OCI-LY7 (cell line): ENCODE measurements around the gene IDH3B.

Source experiments
- CTCF ChIP-seq: fragments of 200-600 bp; sonication (generic); conservative IDR thresholded peaks from 2 replicates; pipeline ENCODE4 v1.5.1; 2014; ENCODE audit warnings: mild to moderate bottlenecking, antibody characterized with exemption, low read length, moderate library complexity, mixed read lengths
- EZH2phosphoT487 ChIP-seq: fragments of 200-600 bp; sonication (generic); IDR thresholded peaks from 2 replicates; pipeline ENCODE4 v1.6.1; 2018; ENCODE audit warnings: low read depth, borderline replicate concordance, mild to moderate bottlenecking, mixed run types, antibody characterized with exemption, low read length, moderate library complexity, mixed read lengths

GRCh38 chr20:2713285-2713684 lies 49.3 kb upstream of the IDH3B start:
- TF ChIP-seq CTCF (peak; percentile 72), EZH2phosphoT487 (no peak)
